Esophagus (tissue), 2 donors: ENCODE data around the gene PFKP. TPM values are rescaled to one million over a fixed set of nuclear protein-coding genes. Genes with fewer than 3 reads are reported as not detected.

Experiments
- polyA plus RNA-seq, 2 donors: library from polyadenylated mRNA; stranded (reverse); fragments of 200-250 nt; gene quantifications; one replicate each; pipeline ENCODE4 v1.2.3, GENCODE V29; 2013
- donor health status: healthy with polysubstance abuse.
- donor health status: Bipolar disorder and iron deficiency.

Gene PFKP
- polyA plus RNA-seq, 2 donors: 43.9 to 66.9 TPM

Other genes starting within 250 kb of the PFKP start
- 10 to 100 TPM; 41.8 to 53.0 TPM for gene PITRM1, start 105.2 kb downstream of the PFKP start, polyA plus RNA-seq